Ovary (tissue), 3 donors: ENCODE data around the gene GPR68.

Experiments
- CTCF ChIP-seq, 3 donors: fragments of 450-650 bp in 2 of 3; fragments of 200-600 bp in 1 of 3; IDR thresholded peaks; one replicate each; pipeline versions ENCODE4 v1.5.1 to v1.8.0; 2016 to 2022; ENCODE audit warnings: antibody characterized with exemption in 3 of 3, mild to moderate bottlenecking in 1 of 3
- EP300 ChIP-seq: sonication (generic); formaldehyde crosslinking; IDR thresholded peaks from one replicate; pipeline ENCODE4 v1.6.1; 2017; ENCODE audit warnings: antibody characterized with exemption
- donor health status: DM: no; HTN: no; CAD: no.

GRCh38 chr14:91292491-91292890 is 48.0 kb upstream of the GPR68 start:
- TF ChIP-seq CTCF (IDR thresholded peaks at IDR 0.05) (no peak), EP300 (no peak)
